CD14-positive monocyte (primary cell): Measurements from ENCODE around the gene PNLIPRP2. TPM values are rescaled to one million over a fixed set of nuclear protein-coding genes. Genes with fewer than 3 reads are reported as not detected.

Experiments
- DNase-seq, 3 donors: peaks; one replicate each; pipeline ENCODE4 v3.0.0-alpha.2; 2011 to 2022
- H2AFZ ChIP-seq: 2 replicates; pipeline ENCODE4 v1.6.0; 2012; ENCODE audit warnings: mild to moderate bottlenecking, low read depth, low read length, inconsistent platforms; ENCODE audit not compliant: insufficient read depth, poor library complexity, severe bottlenecking
- H3K27ac ChIP-seq, 2 donors: 1 replicate in 1 of 2; 2 replicates in 1 of 2; pipeline ENCODE4 v1.5.1; 2012 to 2013; ENCODE audit warnings: low read length in 2 of 2, control low read depth in 1 of 2, inconsistent platforms in 1 of 2, low read depth in 1 of 2, mild to moderate bottlenecking in 1 of 2
- H3K27me3 ChIP-seq, 2 donors: one replicate each; pipeline versions ENCODE4 v1.6.0 to v1.6.1; 2011 to 2013; ENCODE audit warnings: low read length in 2 of 2; ENCODE audit not compliant: control insufficient read depth in 2 of 2, insufficient read depth in 2 of 2
- H3K36me3 ChIP-seq, 2 donors: replicated peaks in 1 of 2; 1 replicate in 1 of 2; 2 replicates in 1 of 2; pipeline versions ENCODE4 v1.5.1 to v1.6.1; 2012 to 2013; ENCODE audit warnings: low read length in 2 of 2, control low read depth in 1 of 2, inconsistent platforms in 1 of 2, mild to moderate bottlenecking in 1 of 2; ENCODE audit not compliant: insufficient read depth in 2 of 2, control insufficient read depth in 1 of 2
- H3K4me1 ChIP-seq, 2 donors: 1 replicate in 1 of 2; 2 replicates in 1 of 2; pipeline versions ENCODE4 v1.5.1 to v1.6.1; 2012 to 2013; ENCODE audit warnings: low read length in 2 of 2, control low read depth in 1 of 2, inconsistent platforms in 1 of 2, mild to moderate bottlenecking in 1 of 2, moderate library complexity in 1 of 2; ENCODE audit not compliant: insufficient read depth in 2 of 2, control insufficient read depth in 1 of 2
- H3K4me2 ChIP-seq: replicated peaks from 2 replicates; pipeline ENCODE3; 2012; ENCODE audit warnings: low read length, moderate library complexity, mild to moderate bottlenecking; ENCODE audit not compliant: poor library complexity, severe bottlenecking; ENCODE audit errors: extremely low read depth
- H3K4me3 ChIP-seq, 3 experiments: fragments of 200-600 bp in 1 of 3; sonication (generic) in 1 of 3; replicated peaks in 1 of 3; 1 replicate in 2 of 3; 2 replicates in 1 of 3; pipeline ENCODE4 v1.5.1; 2011 to 2013; ENCODE audit warnings: low read length in 3 of 3, mild to moderate bottlenecking in 3 of 3, control low read depth in 2 of 3, low read depth in 2 of 3, inconsistent platforms in 1 of 3, moderate library complexity in 1 of 3
- H3K79me2 ChIP-seq: 2 replicates; pipeline ENCODE4 v1.6.0; 2012; ENCODE audit warnings: mild to moderate bottlenecking, control low read depth, inconsistent platforms, low read length, moderate library complexity; ENCODE audit not compliant: insufficient read depth
- H3K9ac ChIP-seq: 2 replicates; pipeline ENCODE4 v1.6.0; 2017; ENCODE audit warnings: low read length, mild to moderate bottlenecking; ENCODE audit not compliant: insufficient read depth, poor library complexity, severe bottlenecking
- H3K9me3 ChIP-seq, 2 donors: replicated peaks in 1 of 2; 1 replicate in 1 of 2; 2 replicates in 1 of 2; pipeline versions ENCODE4 v1.5.1 to v1.6.1; 2012 to 2013; ENCODE audit warnings: low read length in 2 of 2, control low read depth in 1 of 2; ENCODE audit not compliant: control insufficient read depth in 1 of 2, insufficient read depth in 1 of 2
- H4K20me1 ChIP-seq: 2 replicates; pipeline ENCODE4 v1.6.0; 2012; ENCODE audit warnings: mild to moderate bottlenecking, low read length, control low read depth, moderate library complexity; ENCODE audit not compliant: insufficient read depth
- H3K27ac Mint-ChIP-seq, 7 donors: one replicate each; pipeline ENCODE4 v1.8.0; 2020; ENCODE audit warnings: mild to moderate bottlenecking in 7 of 7, mixed read lengths in 7 of 7, moderate library complexity in 6 of 7, inconsistent platforms in 2 of 7
- H3K27me3 Mint-ChIP-seq, 3 donors: one replicate each; pipeline ENCODE4 v1.8.0; 2021 to 2022; ENCODE audit warnings: low read depth in 3 of 3, mild to moderate bottlenecking in 3 of 3, mixed read lengths in 3 of 3, moderate library complexity in 3 of 3, inconsistent platforms in 1 of 3
- H3K36me3 Mint-ChIP-seq, 2 donors: one replicate each; pipeline ENCODE4 v1.8.0; 2020; ENCODE audit warnings: mixed read lengths in 2 of 2, inconsistent platforms in 1 of 2, mild to moderate bottlenecking in 1 of 2
- H3K4me1 Mint-ChIP-seq: one replicate; pipeline ENCODE4 v1.8.0; 2020; ENCODE audit warnings: mild to moderate bottlenecking, mixed read lengths
- H3K4me3 Mint-ChIP-seq, 2 donors: one replicate each; pipeline ENCODE4 v1.8.0; 2020; ENCODE audit warnings: mild to moderate bottlenecking in 2 of 2, mixed read lengths in 2 of 2, moderate library complexity in 1 of 2
- H3K9me3 Mint-ChIP-seq, 7 donors: one replicate each; pipeline ENCODE4 v1.8.0; 2020 to 2022; ENCODE audit warnings: mixed read lengths in 7 of 7, mild to moderate bottlenecking in 6 of 7, moderate library complexity in 6 of 7, inconsistent platforms in 2 of 7
- CTCF ChIP-seq: fragments of 200-600 bp; IDR thresholded peaks from one replicate; pipeline ENCODE4 v1.8.0; 2022; ENCODE audit warnings: antibody characterized with exemption, mild to moderate bottlenecking
- WGBS: methylation state at CpG from one replicate; pipeline ENCODE4 v1.1.5; 2013; ENCODE audit warnings: missing lambda C conversion rate; ENCODE audit not compliant: insufficient coverage; 5-methylcytosine and 5-hydroxymethylcytosine counted together
- intact Hi-C, 2 donors: fragments of 100-400 bp; cut with micrococcal nuclease; formaldehyde crosslinking; loops; one replicate each; pipeline versions ENCODE4 v1.15.0 to v1.15.1; 2023
- polyA plus RNA-seq, 3 donors: library from polyadenylated mRNA; depleted of rRNA in 1 of 3; unstranded in 2 of 3; stranded (reverse) in 1 of 3; fragments of 300-500 nt in 2 of 3; fragments of >200 nt in 1 of 3; fragmentation: Illumina TruSeq in 2 of 3; gene quantifications; 1 replicate in 2 of 3; 2 replicates in 1 of 3; pipeline ENCODE4 v1.2.3, GENCODE V29; 2012 to 2021

PNLIPRP2 gene
- polyA plus RNA-seq, 3 donors = not detected

GRCh38 chr10:116634126-116634975 lies 13.6 kb downstream of the PNLIPRP2 start:
- TF ChIP-seq CTCF = no peak
- no peak for DNase-seq
- no peaks in the 10 kb centered on the region for H3K36me3 ChIP-seq
- Mint-ChIP-seq H3K27ac (no peak overlapping the region), H3K36me3 (no peaks in the 10 kb centered on the region), H3K4me3 (no peak overlapping the region), H3K4me1 (no peaks in the 10 kb centered on the region), H3K27me3 (peaks cover 3 to 10% (median 7%) of the 10 kb centered on the region in 3 donors), H3K9me3 (peaks cover 0 to 3% (median 0%) of the 10 kb centered on the region in 7 donors)
- no peaks in the 10 kb centered on the region for H3K27me3 ChIP-seq
- WGBS = 90% methylated on average over 11 of the region's 11 CpGs
- H3K9ac ChIP-seq = no peak overlapping the region
- H3K9me3 ChIP-seq = no peaks in the 10 kb centered on the region
- H4K20me1 ChIP-seq = no peaks in the 10 kb centered on the region
- H3K79me2 ChIP-seq = no peaks in the 10 kb centered on the region
- H3K4me3 ChIP-seq = no peak overlapping the region
- intact Hi-C loops = no loop called here
- H3K27ac ChIP-seq = no peak overlapping the region
- no peak overlapping the region for H3K4me2 ChIP-seq
- H3K4me1 ChIP-seq = no peaks in the 10 kb centered on the region
- no peak overlapping the region for H2AFZ ChIP-seq

- intact Hi-C loops = no loop called here
- H3K27ac ChIP-seq = no peak overlapping the region
- H3K36me3 ChIP-seq = no peaks in the 10 kb centered on the region
- no peak overlapping the region for H3K4me3 ChIP-seq
- Mint-ChIP-seq H3K27me3 (peaks cover 0 to 9% (median 8%) of the 10 kb centered on the region in 3 donors), H3K4me3 (no peak overlapping the region), H3K36me3 (no peaks in the 10 kb centered on the region), H3K27ac (no peak overlapping the region), H3K4me1 (no peaks in the 10 kb centered on the region), H3K9me3 (peaks cover 0 to 9% (median 2%) of the 10 kb centered on the region in 7 donors)
- H3K9ac ChIP-seq = no peak overlapping the region
- no peaks in the 10 kb centered on the region for H3K27me3 ChIP-seq
- no peaks in the 10 kb centered on the region for H3K9me3 ChIP-seq
- H3K79me2 ChIP-seq = no peaks in the 10 kb centered on the region
- no peaks in the 10 kb centered on the region for H3K4me1 ChIP-seq
- no peak overlapping the region for H3K4me2 ChIP-seq
- no peak for TF ChIP-seq CTCF
- DNase-seq = no peak
- no peaks in the 10 kb centered on the region for H4K20me1 ChIP-seq
- no peak overlapping the region for H2AFZ ChIP-seq
Observed at GRCh38 chr10:116636385-116636784, 15.6 kb downstream of the PNLIPRP2 start.
